ENCODE results near the gene RNF31.

GRCh38 chr14:24177041-24177825 is 29.9 kb downstream of the RNF31 start:
- TF ChIP-seq ZNF530 (CRISPR knock-in tag; IDR thresholded peaks at IDR 0.05; ENCODE audit: low read depth) = no peak
- no peak for TF ChIP-seq ZNF615 (CRISPR knock-in tag; IDR thresholded peaks at IDR 0.05; ENCODE audit: borderline replicate concordance)
- no peak for TF ChIP-seq KLF9 (CRISPR knock-in tag; IDR thresholded peaks at IDR 0.05; ENCODE audit: low read depth)

Measured in HepG2 (cell line).